22Rv1 (cell line): ENCODE results near the gene MORN3.

Experiments
- H3K27ac ChIP-seq: fragments of 450-650 bp; 2 replicates; pipeline ENCODE4 v1.5.1; 2017
- CTCF ChIP-seq: fragments of 450-650 bp; IDR thresholded peaks from 2 replicates; pipeline ENCODE4 v1.5.1; 2017; ENCODE audit warnings: mild to moderate bottlenecking
- ZFX ChIP-seq: fragments of 450-650 bp; IDR thresholded peaks from 2 replicates; pipeline ENCODE4 v1.6.1; 2017; ENCODE audit warnings: antibody characterized with exemption, borderline replicate concordance

Gene MORN3

GRCh38 chr12:121602766-121603165 is 66.7 kb downstream of the MORN3 start:
- no peak overlapping the region for H3K27ac ChIP-seq

GRCh38 chr12:121600702-121601336 is 68.6 kb downstream of the MORN3 start:
- no peak overlapping the region for H3K27ac ChIP-seq
- TF ChIP-seq CTCF (no peak), ZFX (no peak)

More at GRCh38 chr12:121602766-121603165, 66.7 kb downstream of the MORN3 start:
- no peak for TF ChIP-seq CTCF
- TF ChIP-seq ZFX = no peak
